Type B pancreatic cell (in vitro differentiated cells): ENCODE measurements around the gene RELT. TPM values are rescaled to one million over a fixed set of nuclear protein-coding genes. Genes with fewer than 3 reads are reported as not detected.

ENCODE experiments used
- DNase-seq: peaks from one replicate; pipeline ENCODE4 v3.0.0; 2021; ENCODE audit warnings: mixed read lengths; ENCODE audit not compliant: unreplicated experiment; ENCODE audit errors: extremely low spot score
- H3K27ac Mint-ChIP-seq: 2 replicates; pipeline ENCODE4 v1.8.0; 2021; ENCODE audit warnings: mild to moderate bottlenecking, mixed read lengths
- H3K27me3 Mint-ChIP-seq: 2 replicates; pipeline ENCODE4 v1.8.0; 2021; ENCODE audit warnings: mixed read lengths
- H3K36me3 Mint-ChIP-seq: 2 replicates; pipeline ENCODE4 v1.8.0; 2021; ENCODE audit warnings: mixed read lengths
- H3K4me1 Mint-ChIP-seq: one replicate; pipeline ENCODE4 v1.8.0; 2021; ENCODE audit warnings: mixed read lengths; ENCODE audit not compliant: unreplicated experiment
- H3K4me3 Mint-ChIP-seq: 2 replicates; pipeline ENCODE4 v1.8.0; 2021; ENCODE audit warnings: mild to moderate bottlenecking, mixed read lengths
- H3K9me3 Mint-ChIP-seq: 2 replicates; pipeline ENCODE4 v1.8.0; 2021; ENCODE audit warnings: mixed read lengths
- CTCF ChIP-seq: fragments of 200-600 bp; sonication (generic); conservative IDR thresholded peaks from 2 replicates; pipeline ENCODE4 v1.5.0; 2021; ENCODE audit warnings: antibody characterized with exemption, mild to moderate bottlenecking
- total RNA-seq: library from RNA; stranded (reverse); gene quantifications from 2 replicates; pipeline ENCODE4 v1.2.1, GENCODE V29; 2021; ENCODE audit warnings: low replicate concordance

RELT gene
- total RNA-seq, 1 donor from 2014 or later: 8.5 TPM

DNA sequence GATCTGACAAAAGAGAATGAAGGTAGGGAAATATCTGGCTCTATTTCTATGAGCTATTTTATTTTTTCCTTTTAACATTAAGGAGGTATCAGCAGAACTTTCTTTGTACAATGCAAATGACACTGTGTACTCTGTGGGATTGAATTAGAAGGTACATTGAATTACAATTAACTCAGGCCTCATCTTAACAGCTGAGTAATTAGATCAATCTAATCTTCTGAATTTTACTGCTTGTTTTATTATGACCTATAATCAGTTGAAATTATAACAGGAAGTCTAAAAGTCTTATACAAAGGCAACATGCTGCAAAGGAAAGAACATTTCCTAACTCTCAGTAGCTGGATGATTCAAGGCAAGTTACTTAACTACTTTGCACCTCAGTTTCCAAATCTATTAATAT lies 69.8 kb downstream of the RELT start:
- DNase-seq: no peak
- Mint-ChIP-seq H3K27ac (no peak overlapping the region), H3K9me3 (peaks cover 7% of the 10 kb centered on the region), H3K36me3 (peaks cover 7% of the 10 kb centered on the region), H3K4me1 (no peaks in the 10 kb centered on the region), H3K27me3 (no peaks in the 10 kb centered on the region), H3K4me3 (no peak overlapping the region)
- no peak for TF ChIP-seq CTCF

- no peak overlapping the region for H3K27ac Mint-ChIP-seq
- DNase-seq: no peak
These were observed 70.6 kb downstream of the RELT start for GRCh38 chr11:73446766-73447165.

More at GRCh38 chr11:73446766-73447165, 70.6 kb downstream of the RELT start:
- Mint-ChIP-seq H3K27me3 (no peaks in the 10 kb centered on the region), H3K4me3 (no peak overlapping the region), H3K4me1 (no peaks in the 10 kb centered on the region), H3K36me3 (peaks cover 4% of the 10 kb centered on the region), H3K9me3 (peaks cover 1% of the 10 kb centered on the region)
- TF ChIP-seq CTCF: no peak

Other genes starting within 250 kb of the RELT start
- gene FCHSD2, start 234.1 kb upstream of the RELT start, total RNA-seq: 30.8 and 32.0 TPM in 2 replicates
- 12.1 and 25.3 TPM in 2 replicates for gene P2RY2, start 158.1 kb upstream of the RELT start, total RNA-seq
- gene P2RY6, start 104.1 kb upstream of the RELT start, total RNA-seq: 3.0 and 14.8 TPM in 2 replicates
- 29.2 and 69.7 TPM in 2 replicates for gene ARHGEF17, start 68.1 kb upstream of the RELT start, total RNA-seq
- gene FAM168A, start 221.7 kb downstream of the RELT start, total RNA-seq: 25.5 and 39.6 TPM in 2 replicates